Fibroblast of villous mesenchyme (primary cell): ENCODE results near the gene USP21. TPM values are rescaled to one million over a fixed set of nuclear protein-coding genes. Genes with fewer than 3 reads are reported as not detected.
A peak's percentile ranks its signal among the peaks of the same experiment; 100 is the strongest.

Source experiments
- DNase-seq: peaks from one replicate; pipeline ENCODE4 v3.0.0-alpha.2; 2010; ENCODE audit warnings: low read depth
- H3K4me3 ChIP-seq: 2 replicates; pipeline ENCODE4 v1.5.1; 2011; ENCODE audit warnings: low read depth, mild to moderate bottlenecking, low read length
- total RNA-seq: library from RNA; depleted of rRNA; stranded (reverse); fragments of >200 nt; gene quantifications from 2 replicates; pipeline ENCODE4 v1.2.3, GENCODE V29; 2012
- TF ChIP-seq, protein P1 (sequence below): IDR thresholded peaks from 2 replicates; pipeline ENCODE4 v1.5.1; 2012; ENCODE audit warnings: low read depth, mild to moderate bottlenecking, low read length; ENCODE audit not compliant: insufficient read depth

The USP21 gene
- total RNA-seq, 1 donor: 8.6 TPM

DNA sequence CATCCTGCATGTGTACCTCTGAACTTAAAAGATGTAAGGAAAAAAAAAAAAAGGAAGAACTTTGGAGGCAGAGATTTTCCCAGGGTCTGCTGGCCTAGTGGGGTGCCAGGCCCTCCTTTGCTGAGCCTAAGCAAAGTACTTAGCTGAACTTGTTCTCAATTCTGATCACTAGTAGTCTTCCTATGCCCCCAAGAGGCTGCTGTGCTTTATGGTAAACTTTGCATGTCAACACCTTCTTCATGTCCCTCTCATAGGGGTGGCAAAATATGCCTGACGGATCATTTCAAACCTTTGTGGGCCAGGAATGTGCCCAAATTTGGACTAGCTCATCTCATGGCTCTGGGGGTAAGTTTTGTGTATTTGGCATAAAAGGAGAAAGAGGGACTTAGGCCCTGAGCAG lies 1.4 kb upstream of the USP21 start:
- TF ChIP-seq, protein P1, sequence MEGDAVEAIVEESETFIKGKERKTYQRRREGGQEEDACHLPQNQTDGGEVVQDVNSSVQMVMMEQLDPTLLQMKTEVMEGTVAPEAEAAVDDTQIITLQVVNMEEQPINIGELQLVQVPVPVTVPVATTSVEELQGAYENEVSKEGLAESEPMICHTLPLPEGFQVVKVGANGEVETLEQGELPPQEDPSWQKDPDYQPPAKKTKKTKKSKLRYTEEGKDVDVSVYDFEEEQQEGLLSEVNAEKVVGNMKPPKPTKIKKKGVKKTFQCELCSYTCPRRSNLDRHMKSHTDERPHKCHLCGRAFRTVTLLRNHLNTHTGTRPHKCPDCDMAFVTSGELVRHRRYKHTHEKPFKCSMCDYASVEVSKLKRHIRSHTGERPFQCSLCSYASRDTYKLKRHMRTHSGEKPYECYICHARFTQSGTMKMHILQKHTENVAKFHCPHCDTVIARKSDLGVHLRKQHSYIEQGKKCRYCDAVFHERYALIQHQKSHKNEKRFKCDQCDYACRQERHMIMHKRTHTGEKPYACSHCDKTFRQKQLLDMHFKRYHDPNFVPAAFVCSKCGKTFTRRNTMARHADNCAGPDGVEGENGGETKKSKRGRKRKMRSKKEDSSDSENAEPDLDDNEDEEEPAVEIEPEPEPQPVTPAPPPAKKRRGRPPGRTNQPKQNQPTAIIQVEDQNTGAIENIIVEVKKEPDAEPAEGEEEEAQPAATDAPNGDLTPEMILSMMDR: no peak
- no peak for DNase-seq
- no peak overlapping the region for H3K4me3 ChIP-seq

DNA sequence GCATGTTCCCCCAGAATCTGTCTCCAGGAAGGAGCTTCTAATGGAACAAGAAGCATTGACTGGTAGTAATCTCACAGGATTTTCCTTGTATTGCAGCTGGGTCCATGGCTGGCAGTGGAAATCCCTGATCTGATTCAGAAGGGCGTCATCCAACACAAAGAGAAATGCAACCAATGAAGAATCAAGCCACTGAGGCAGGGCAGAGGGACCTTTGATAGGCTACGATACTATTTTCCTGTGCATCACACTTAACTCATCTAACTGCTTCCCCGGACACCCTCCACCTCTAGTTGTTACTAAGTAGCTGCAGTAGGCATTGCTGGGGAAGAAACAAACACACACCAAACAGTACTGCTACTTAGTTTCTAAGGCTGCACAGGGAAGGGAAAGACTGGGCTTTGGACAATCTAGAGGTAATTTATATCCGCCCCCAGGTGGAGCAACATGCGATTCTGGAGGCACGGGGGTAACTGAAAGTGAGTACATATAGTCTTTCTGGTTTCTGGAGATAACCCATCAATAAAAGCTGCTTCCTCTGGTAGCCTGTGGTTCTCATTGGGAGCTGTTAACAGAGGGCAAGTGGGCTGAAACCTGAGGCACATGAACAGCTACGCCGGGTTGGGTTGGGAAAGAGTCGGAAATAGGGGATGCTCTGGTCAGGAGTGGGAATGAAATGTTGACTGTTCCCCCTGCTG lies 837 bp upstream of the USP21 start:
- peak overlapping the region; percentile 93 for H3K4me3 ChIP-seq
- TF ChIP-seq, protein P1: no peak
- no peak for DNase-seq

DNA sequence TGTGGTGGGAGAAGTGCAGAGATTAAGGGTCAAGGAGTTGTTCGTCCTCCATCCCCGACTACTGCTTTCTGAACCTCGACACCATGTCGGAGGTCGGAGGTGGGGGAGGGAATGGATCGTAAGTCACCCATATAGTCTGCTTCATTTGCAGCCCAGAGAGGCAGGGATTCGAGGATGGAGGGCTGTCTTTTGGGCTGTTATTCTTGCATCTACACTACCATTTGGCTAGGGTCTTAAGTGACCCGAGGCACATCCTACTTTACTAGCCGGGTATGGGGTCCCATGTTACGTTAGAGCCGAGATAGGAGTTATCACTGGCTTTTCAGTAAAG lies 578 bp downstream of the USP21 start:
- H3K4me3 ChIP-seq: peak overlapping the region; percentile 93
- TF ChIP-seq, protein P1: no peak
- no peak for DNase-seq

DNA sequence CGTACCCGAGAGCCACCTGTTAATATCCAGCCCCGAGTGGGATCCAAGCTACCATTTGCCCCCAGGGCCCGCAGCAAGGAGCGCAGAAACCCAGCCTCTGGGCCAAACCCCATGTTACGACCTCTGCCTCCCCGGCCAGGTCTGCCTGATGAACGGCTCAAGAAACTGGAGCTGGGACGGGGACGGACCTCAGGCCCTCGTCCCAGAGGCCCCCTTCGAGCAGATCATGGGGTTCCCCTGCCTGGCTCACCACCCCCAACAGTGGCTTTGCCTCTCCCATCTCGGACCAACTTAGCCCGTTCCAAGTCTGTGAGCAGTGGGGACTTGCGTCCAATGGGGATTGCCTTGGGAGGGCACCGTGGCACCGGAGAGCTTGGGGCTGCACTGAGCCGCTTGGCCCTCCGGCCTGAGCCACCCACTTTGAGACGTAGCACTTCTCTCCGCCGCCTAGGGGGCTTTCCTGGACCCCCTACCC lies 1.4 kb downstream of the USP21 start:
- TF ChIP-seq, protein P1: no peak
- no peak for DNase-seq
- H3K4me3 ChIP-seq: no peak overlapping the region

DNA sequence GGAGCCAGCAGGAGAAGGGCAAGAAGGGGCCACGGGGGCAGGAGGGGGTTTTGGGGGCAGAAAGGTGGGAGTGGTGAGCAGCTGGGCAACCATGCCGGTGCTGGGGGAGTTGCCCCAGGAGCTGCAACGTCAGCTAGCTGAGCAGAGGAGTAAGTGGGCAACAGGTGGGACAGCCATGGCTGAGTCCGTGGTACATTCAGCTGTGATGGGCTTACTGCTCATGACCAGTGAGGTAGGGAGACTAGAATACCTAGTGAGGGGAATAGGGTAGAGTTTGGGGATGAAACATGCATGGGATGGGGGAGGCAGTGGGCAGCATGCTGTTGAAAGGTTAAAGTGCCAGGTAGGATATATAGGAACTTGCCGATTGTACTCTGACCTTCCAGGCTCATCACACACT lies 2.4 kb downstream of the USP21 start:
- TF ChIP-seq, protein P1: no peak
- H3K4me3 ChIP-seq: no peak overlapping the region
- no peak for DNase-seq

DNA sequence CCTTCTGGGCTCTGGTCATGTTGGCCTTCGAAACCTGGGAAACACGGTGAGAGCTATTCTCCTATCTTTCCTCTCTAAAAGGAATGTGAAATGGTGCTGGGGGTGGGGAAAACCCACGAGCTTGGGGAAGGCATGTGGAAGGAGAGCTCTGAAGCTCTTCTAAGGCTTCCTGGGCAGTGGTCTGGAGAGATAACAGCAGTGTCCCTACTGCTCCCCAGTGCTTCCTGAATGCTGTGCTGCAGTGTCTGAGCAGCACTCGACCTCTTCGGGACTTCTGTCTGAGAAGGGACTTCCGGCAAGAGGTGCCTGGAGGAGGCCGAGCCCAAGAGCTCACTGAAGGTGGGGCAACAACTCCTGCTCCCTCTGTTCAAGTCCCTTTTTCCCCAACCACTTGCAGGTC lies 2.8 kb downstream of the USP21 start:
- TF ChIP-seq, protein P1: no peak
- DNase-seq: no peak
- H3K4me3 ChIP-seq: no peak overlapping the region

DNA sequence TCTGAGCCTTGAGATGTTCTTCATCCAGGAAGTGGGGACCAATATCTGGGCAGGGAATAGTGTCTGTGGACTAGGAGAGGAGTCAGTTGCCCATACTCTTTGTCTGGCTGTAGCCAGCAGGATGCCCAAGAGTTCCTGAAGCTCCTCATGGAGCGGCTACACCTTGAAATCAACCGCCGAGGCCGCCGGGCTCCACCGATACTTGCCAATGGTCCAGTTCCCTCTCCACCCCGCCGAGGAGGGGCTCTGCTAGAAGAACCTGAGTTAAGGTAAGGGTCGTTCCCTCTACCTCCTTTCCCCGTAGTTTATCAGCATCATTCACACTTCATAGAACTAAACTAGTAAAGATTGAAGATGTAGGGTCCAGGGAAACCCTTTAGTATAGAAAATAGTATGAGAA lies 3.5 kb downstream of the USP21 start:
- H3K4me3 ChIP-seq: no peak overlapping the region
- TF ChIP-seq, protein P1: no peak
- DNase-seq: no peak
